H1 (cell line): Measurements from ENCODE around the gene C5. TPM values are rescaled to one million over a fixed set of nuclear protein-coding genes. Genes with fewer than 3 reads are reported as not detected.

Experiments
- CTCF ChIA-PET: fragments of 300-600 bp; sonication (Branson Sonifier 250); formaldehyde crosslinking; loops from one replicate; lab custom pipeline; 2021; ENCODE audit not compliant: partially characterized antibody; lab: Charles Lee
- POLR2A ChIA-PET: fragments of 300-600 bp; sonication (Branson Sonifier 250); formaldehyde crosslinking; loops from one replicate; lab custom pipeline; 2021; ENCODE audit warnings: inconsistent platforms; ENCODE audit not compliant: partially characterized antibody; lab: Charles Lee
- DNase-seq, 2 experiments: peaks; one replicate each; pipeline versions ENCODE4 v3.0.0 to v3.0.0-alpha.2; 2010 to 2022; ENCODE audit warnings: low spot score in 2 of 2, low read depth in 1 of 2, mixed read lengths in 1 of 2
- FAIRE-seq: peaks from 2 replicates; lab custom pipeline; 2011; peaks lifted over from hg19 to GRCh38; lab: Jason Lieb, UNC
- H2AFZ ChIP-seq: 2 replicates; pipeline ENCODE4 v1.8.1; 2012; ENCODE audit warnings: low read length, inconsistent platforms
- H2AK5ac ChIP-seq: 2 replicates; pipeline ENCODE4 v1.6.1; 2013; ENCODE audit warnings: low read depth, low read length
- H2BK120ac ChIP-seq: replicated peaks from 2 replicates; pipeline ENCODE3; 2013; ENCODE audit warnings: low read depth, low read length, inconsistent platforms
- H2BK12ac ChIP-seq: 2 replicates; pipeline ENCODE4 v1.6.1; 2013; ENCODE audit warnings: low read depth, low read length
- H2BK15ac ChIP-seq: 2 replicates; pipeline ENCODE4 v1.6.1; 2013; ENCODE audit warnings: low read length
- H2BK20ac ChIP-seq: 2 replicates; pipeline ENCODE4 v1.6.1; 2013; ENCODE audit warnings: low read length
- H2BK5ac ChIP-seq: 2 replicates; pipeline ENCODE4 v1.6.1; 2013; ENCODE audit warnings: low read depth, low read length
- H3K14ac ChIP-seq: 2 replicates; pipeline ENCODE4 v1.6.1; 2013; ENCODE audit warnings: inconsistent platforms; ENCODE audit not compliant: insufficient read length
- H3K18ac ChIP-seq: 2 replicates; pipeline ENCODE4 v1.6.1; 2013; ENCODE audit warnings: low read length; ENCODE audit errors: extremely low read depth
- H3K23ac ChIP-seq: 2 replicates; pipeline ENCODE4 v1.6.1; 2013; ENCODE audit warnings: inconsistent platforms; ENCODE audit not compliant: insufficient read length
- H3K23me2 ChIP-seq: 2 replicates; pipeline ENCODE4 v1.6.1; 2013; ENCODE audit warnings: low read depth, low read length
- H3K27ac ChIP-seq: 2 replicates; pipeline ENCODE4 v1.6.1; 2011; ENCODE audit warnings: low read depth, low read length, inconsistent platforms
- H3K27me3 ChIP-seq, 4 experiments: replicated peaks in 1 of 4; 1 replicate in 1 of 4; 2 replicates in 3 of 4; pipeline versions ENCODE4 v1.6.1 to v1.8.1; 2011 to 2013; ENCODE audit warnings: low read length in 3 of 4, mild to moderate bottlenecking in 3 of 4, inconsistent platforms in 2 of 4, mixed read lengths in 2 of 4, moderate library complexity in 1 of 4; ENCODE audit not compliant: control insufficient read depth in 3 of 4, insufficient read depth in 3 of 4; ENCODE audit errors: extremely low read depth in 1 of 4
- H3K36me3 ChIP-seq, 4 experiments: 2 replicates each; pipeline versions ENCODE4 v1.6.1 to v1.8.1; 2011 to 2013; ENCODE audit warnings: mild to moderate bottlenecking in 4 of 4, low read length in 3 of 4, moderate library complexity in 2 of 4, control low read depth in 1 of 4, inconsistent platforms in 1 of 4; ENCODE audit not compliant: insufficient read depth in 4 of 4, control insufficient read depth in 2 of 4
- H3K4ac ChIP-seq: replicated peaks from 2 replicates; pipeline ENCODE3; 2013; ENCODE audit warnings: low read length, low read depth, mixed read lengths, inconsistent platforms; ENCODE audit not compliant: insufficient read length
- H3K4me1 ChIP-seq, 4 experiments: replicated peaks in 1 of 4; 1 replicate in 1 of 4; 2 replicates in 3 of 4; pipeline versions ENCODE4 v1.6.1 to v1.8.1; 2011 to 2013; ENCODE audit warnings: low read length in 3 of 4, inconsistent platforms in 2 of 4, mixed read lengths in 1 of 4; ENCODE audit not compliant: insufficient read depth in 4 of 4, control insufficient read depth in 3 of 4
- H3K4me2 ChIP-seq, 2 experiments: 2 replicates each; pipeline versions ENCODE4 v1.6.1 to v1.8.1; 2011 to 2013; ENCODE audit warnings: low read depth in 2 of 2, low read length in 2 of 2, control low read depth in 1 of 2, inconsistent platforms in 1 of 2, mild to moderate bottlenecking in 1 of 2; ENCODE audit not compliant: insufficient read depth in 1 of 2
- H3K4me3 ChIP-seq, 4 experiments: fragments of 200-600, 300-600 bp in 1 of 4; sonication (generic), shearing (Covaris generic), sonication (Bioruptor Twin) in 1 of 4; 2 replicates each; pipeline versions ENCODE4 v1.5.1 to v1.8.1; 2011 to 2016; ENCODE audit warnings: low read length in 4 of 4, low read depth in 3 of 4, control low read depth in 2 of 4, inconsistent platforms in 2 of 4, mild to moderate bottlenecking in 2 of 4, mixed read lengths in 1 of 4, moderate library complexity in 1 of 4; ENCODE audit not compliant: insufficient read depth in 2 of 4; ENCODE audit errors: extremely low read depth in 1 of 4
- H3K56ac ChIP-seq: replicated peaks from 2 replicates; pipeline ENCODE3; 2013; ENCODE audit warnings: low read depth, mild to moderate bottlenecking, mixed read lengths, low read length, inconsistent platforms; ENCODE audit not compliant: insufficient read length
- H3K79me1 ChIP-seq: 2 replicates; pipeline ENCODE4 v1.6.1; 2013; ENCODE audit warnings: low read depth, low read length, control low read depth
- H3K79me2 ChIP-seq, 2 experiments: 2 replicates each; pipeline versions ENCODE4 v1.6.1 to v1.8.1; 2012 to 2013; ENCODE audit warnings: low read length in 2 of 2, mild to moderate bottlenecking in 2 of 2, inconsistent platforms in 1 of 2; ENCODE audit not compliant: insufficient read depth in 2 of 2, control insufficient read depth in 1 of 2
- H3K9ac ChIP-seq, 4 experiments: replicated peaks in 1 of 4; 1 replicate in 1 of 4; 2 replicates in 3 of 4; pipeline versions ENCODE4 v1.6.1 to v1.8.1; 2011 to 2013; ENCODE audit warnings: low read depth in 3 of 4, low read length in 3 of 4, control low read depth in 2 of 4, mild to moderate bottlenecking in 2 of 4, moderate library complexity in 2 of 4, inconsistent platforms in 1 of 4; ENCODE audit errors: extremely low read depth in 1 of 4
- H3K9me3 ChIP-seq, 2 experiments: 2 replicates each; pipeline versions ENCODE4 v1.6.1 to v1.8.1; 2012 to 2013; ENCODE audit warnings: mild to moderate bottlenecking in 2 of 2, moderate library complexity in 2 of 2, control low read depth in 1 of 2, inconsistent platforms in 1 of 2, low read depth in 1 of 2, low read length in 1 of 2, mixed read lengths in 1 of 2; ENCODE audit not compliant: insufficient read depth in 2 of 2
- H4K20me1 ChIP-seq, 2 experiments: replicated peaks in 1 of 2; 2 replicates each; pipeline versions ENCODE3 to v1.8.1; 2011 to 2013; ENCODE audit warnings: inconsistent platforms in 2 of 2, low read length in 2 of 2, mild to moderate bottlenecking in 1 of 2; ENCODE audit not compliant: insufficient read depth in 2 of 2, control insufficient read depth in 1 of 2
- H4K5ac ChIP-seq: 2 replicates; pipeline ENCODE4 v1.6.1; 2013; ENCODE audit warnings: low read length, low read depth, mixed read lengths, inconsistent platforms; ENCODE audit not compliant: insufficient read length
- H4K8ac ChIP-seq: 2 replicates; pipeline ENCODE4 v1.8.0; 2013; ENCODE audit warnings: mild to moderate bottlenecking, moderate library complexity, low read length, inconsistent platforms; ENCODE audit not compliant: insufficient read depth; ENCODE audit errors: extremely low read depth
- H4K91ac ChIP-seq: replicated peaks from 2 replicates; pipeline ENCODE3; 2013; ENCODE audit warnings: low read length, mixed read lengths, inconsistent platforms; ENCODE audit not compliant: insufficient read length
- EP300 ChIP-seq, 2 experiments: IDR thresholded peaks; 1 replicate in 1 of 2; 2 replicates in 1 of 2; pipeline ENCODE4 v1.6.1; 2011 to 2012; ENCODE audit warnings: low read depth in 2 of 2, low read length in 2 of 2, mild to moderate bottlenecking in 2 of 2, borderline replicate concordance in 1 of 2, inconsistent platforms in 1 of 2, moderate library complexity in 1 of 2
- GTF2F1 ChIP-seq: IDR thresholded peaks from 2 replicates; pipeline ENCODE4 v1.6.1; 2012; ENCODE audit warnings: low read depth, low read length, improper control_type of control experiment, borderline replicate concordance
- RAD21 ChIP-seq, 2 experiments: IDR thresholded peaks in 1 of 2; conservative IDR thresholded peaks in 1 of 2; 2 replicates each; pipeline ENCODE4 v1.6.1; 2011; ENCODE audit warnings: low read depth in 2 of 2, low read length in 2 of 2, improper control_type of control experiment in 1 of 2, inconsistent platforms in 1 of 2, mild to moderate bottlenecking in 1 of 2, moderate library complexity in 1 of 2
- RFX5 ChIP-seq: IDR thresholded peaks from 2 replicates; pipeline ENCODE4 v1.6.1; 2011; ENCODE audit warnings: low read depth, low read length, improper control_type of control experiment, borderline replicate concordance
- SIRT6 ChIP-seq: IDR thresholded peaks from one replicate; pipeline ENCODE4 v1.7.1; 2012; ENCODE audit warnings: low read length, inconsistent platforms
- SUZ12 ChIP-seq: fragments of 200-600 bp; sonication (generic); IDR thresholded peaks from 2 replicates; pipeline ENCODE4 v1.6.1; 2012; ENCODE audit warnings: mild to moderate bottlenecking, inconsistent platforms, low read length, moderate library complexity, mixed read lengths
- TAF7 ChIP-seq: optimal IDR thresholded peaks from 2 replicates; pipeline ENCODE3; 2011; ENCODE audit warnings: low read depth, mild to moderate bottlenecking, inconsistent platforms, low read length, moderate library complexity, borderline replicate concordance
- TEAD4 ChIP-seq: IDR thresholded peaks from 2 replicates; pipeline ENCODE4 v1.6.1; 2012; ENCODE audit warnings: low read depth, low read length, inconsistent platforms, mixed read lengths
- WGBS, 2 experiments: shearing (Covaris generic) in 1 of 2; methylation state at CpG; one replicate each; pipeline versions ENCODE4 v1.1.6 to v1.1.7; 2013 to 2015; ENCODE audit warnings: low lambda C conversion rate in 2 of 2, mixed read lengths in 2 of 2, inconsistent platforms in 1 of 2, low coverage in 1 of 2, missing lambda C conversion rate in 1 of 2; ENCODE audit not compliant: insufficient replicate concordance in 2 of 2, insufficient coverage in 1 of 2, insufficient read length in 1 of 2; ENCODE audit errors: extremely low coverage in 1 of 2, missing lambda C conversion rate in 1 of 2; 5-methylcytosine and 5-hydroxymethylcytosine counted together
- polyA plus RNA-seq, 7 experiments: library from polyadenylated mRNA; depleted of rRNA in 3 of 7; stranded (reverse) in 5 of 7; unstranded in 2 of 7; fragments of >200 nt in 5 of 7; fragments of 200-250 nt in 2 of 7; gene quantifications; 1 replicate in 5 of 7; 2 replicates in 1 of 7; 4 replicates in 1 of 7; pipeline versions ENCODE4 v1.2.1 to v1.2.3, GENCODE V29; 2011 to 2013; ENCODE audit warnings: missing spikeins in 2 of 7, mixed read lengths in 2 of 7
- total RNA-seq: library from RNA; stranded (reverse); fragmentation: NEBNext Ultra II Directional; extraction: Animal tissue kit (Norgen Biotek cat#: 25700); gene quantifications from 2 replicates; pipeline ENCODE4 v1.2.1, GENCODE V29; 2021

The C5 gene
- total and polyA plus RNA-seq, 2 of the 8 experiments (the other 6 are each of a cell fraction or from before 2014, with no cell fraction given) = 0.24 to 0.35 TPM

- H3K18ac ChIP-seq = no peak overlapping the region
- peak overlapping the region; percentile 1; the same call in 1 of the 2 replicates for H2AK5ac ChIP-seq
- CTCF ChIA-PET = interaction anchor here (0.6 to 3.4 kb wide), 8 partner anchors 8 to 172 kb away, joined by 3 to 16 read pairs (median 3); no protein-coding TSS in a partner anchor
- H3K56ac ChIP-seq = no peak overlapping the region
- H3K36me3 ChIP-seq = no peaks in the 10 kb centered on the region; a peak in 1 of 8 replicates
- no peak overlapping the region for H4K5ac ChIP-seq
- WGBS, 2 experiments = 77% methylated on average over 11 of the region's 11 CpGs; no CpG with 5 or more reads in 1 of the 2 experiments
- TF ChIP-seq SUZ12 (no peak), SIRT6 (no peak), TAF7 (no peak), RFX5 (no peak), GTF2F1 (no peak), EP300 (IDR thresholded peaks at IDR 0.05; ENCODE audit: borderline replicate concordance in 1 of 2, low read depth in 2 of 2, low read length in 2 of 2) (no peak), TEAD4 (no peak), RAD21 (IDR thresholded peaks at IDR 0.05 in 1 of 2, conservative IDR thresholded peaks at IDR 0.05 in 1 of 2; ENCODE audit: low read depth in 2 of 2, low read length in 2 of 2) (no peak)
- H2BK15ac ChIP-seq = no peak overlapping the region
- no peak overlapping the region for H3K23ac ChIP-seq
- peak overlapping the region in 1 of 2 experiments; percentile 7; a peak in 1 of 4 replicates for H3K4me2 ChIP-seq
- H2BK120ac ChIP-seq = peak overlapping the region; percentile 80
- H3K4me1 ChIP-seq = peaks cover 0 to 23% (median 15%) of the 10 kb centered on the region in 4 experiments; a peak in 6 of 7 replicates
- no peaks in the 10 kb centered on the region for H4K20me1 ChIP-seq
- no peak overlapping the region for H3K4ac ChIP-seq
- peak overlapping the region; percentile 1; the same call in 1 of the 2 replicates for H2BK20ac ChIP-seq
- H3K27ac ChIP-seq = no peak overlapping the region
- DNase-seq (no peak), FAIRE-seq (no peak)
- H4K91ac ChIP-seq = peak overlapping the region; percentile 15
- H3K9me3 ChIP-seq = no peaks in the 10 kb centered on the region
- H3K9ac ChIP-seq = no peak overlapping the region; a peak in 1 of 7 replicates
- H2AFZ ChIP-seq = no peak overlapping the region
- peaks cover 0 to 6% (median 2%) of the 10 kb centered on the region in 4 experiments; a peak in 1 of 7 replicates for H3K27me3 ChIP-seq
- 0 out of 2 replicates have a peak overlapping the region, but pooled peaks have one; percentile 64 for H2BK5ac ChIP-seq
- no peak overlapping the region for H3K14ac ChIP-seq
- H3K79me2 ChIP-seq = no peaks in the 10 kb centered on the region
- H2BK12ac ChIP-seq = peak overlapping the region; percentile 71; the same call in 1 of the 2 replicates
- peaks cover 3% of the 10 kb centered on the region; the same call in 1 of the 2 replicates for H3K23me2 ChIP-seq
- peak overlapping the region; percentile 35; the same call in 1 of the 2 replicates for H4K8ac ChIP-seq
- POLR2A ChIA-PET = interaction anchor here (0.6 to 2.0 kb wide), 4 partner anchors 9 to 189 kb away, joined by 3 to 7 read pairs (median 3); no protein-coding TSS in a partner anchor
- no peaks in the 10 kb centered on the region for H3K79me1 ChIP-seq
- H3K4me3 ChIP-seq = no peak overlapping the region
Observed at GRCh38 chr9:120924698-120925534, 125.2 kb downstream of the C5 start.
